ENCODE results near the gene TVP23C. TPM values are rescaled to one million over a fixed set of nuclear protein-coding genes. Genes with fewer than 3 reads are reported as not detected.
"Not testable (repeated sequence)": the region's sequence is repeated elsewhere in the genome, so short reads cannot be mapped to it uniquely, and the experiment has no call there.

TVP23C gene
- 13.4 TPM for polyA plus RNA-seq
- long read RNA-seq, donor 1, result 0 reads
- long read RNA-seq, donor 2, result 0 reads
- long read RNA-seq, donor 3, result 0 reads
- long read RNA-seq, donor 4, result 0 reads
- long read RNA-seq, donor 5, result 0 reads
- long read RNA-seq, donor 6, result 0 reads
- long read RNA-seq, donor 7, result 0 reads
- long read RNA-seq, donor 8, partial matches to known transcripts, result 0 of 1 reads
- long read RNA-seq, donor 8, other reads (novel, unspliced or antisense), result 0 of 1 reads
- long read RNA-seq, donor 9, result 0 reads
- long read RNA-seq, donor 10, partial matches to known transcripts, result 0 of 4 reads
- long read RNA-seq, donor 10, other reads (novel, unspliced or antisense), result 0 of 4 reads
- long read RNA-seq, donor 11, partial matches to known transcripts, result 0 of 1 reads
- long read RNA-seq, donor 11, other reads (novel, unspliced or antisense), result 0 of 1 reads

GRCh38 chr17:15563375-15563857, at the start of gene TVP23C:
TVP23C (minus strand) TSS chr17:15563483; CDS start chr17:15563448, 35 bp downstream.
- H3K4me1 ChIP-seq (ENCODE audit: control insufficient read depth, insufficient read depth, low read length); H3K27me3 ChIP-seq (ENCODE audit: control insufficient read depth, insufficient read depth, low read length); H3K9me3 ChIP-seq (ENCODE audit: control insufficient read depth, low read depth, low read length); H3K36me3 ChIP-seq (ENCODE audit: control insufficient read depth, insufficient read depth, low read length): not testable (repeated sequence)
- Histone ChIP-seq H3K4me3 (ENCODE audit: low read length) (peak within 1 kb of the TSS; percentile 80), H3K27ac (ENCODE audit: low read length) (peak within 1 kb of the TSS; percentile 72)
- peak; percentile 68 to 80 for DNase-seq
- no CpG with 5 or more reads among the region's 46 CpGs for WGBS (ENCODE audit: insufficient coverage, low lambda C conversion rate)

- DNase-seq; H3K9me3 ChIP-seq (ENCODE audit: control insufficient read depth, low read depth, low read length); H3K36me3 ChIP-seq (ENCODE audit: control insufficient read depth, insufficient read depth, low read length); H3K4me3 ChIP-seq (ENCODE audit: low read length); H3K4me1 ChIP-seq (ENCODE audit: control insufficient read depth, insufficient read depth, low read length); H3K27ac ChIP-seq (ENCODE audit: low read length); H3K27me3 ChIP-seq (ENCODE audit: control insufficient read depth, insufficient read depth, low read length): not testable (repeated sequence)
- WGBS (ENCODE audit: insufficient coverage, low lambda C conversion rate), result no CpG with 5 or more reads among the region's 8 CpGs
Observed at GRCh38 chr17:15592960-15593359, 29.7 kb upstream of the TVP23C start.

- not testable (repeated sequence) for H3K27me3 ChIP-seq (ENCODE audit: control insufficient read depth, insufficient read depth, low read length); H3K9me3 ChIP-seq (ENCODE audit: control insufficient read depth, low read depth, low read length); DNase-seq; H3K4me1 ChIP-seq (ENCODE audit: control insufficient read depth, insufficient read depth, low read length); H3K4me3 ChIP-seq (ENCODE audit: low read length); H3K27ac ChIP-seq (ENCODE audit: low read length); H3K36me3 ChIP-seq (ENCODE audit: control insufficient read depth, insufficient read depth, low read length)
- WGBS (ENCODE audit: insufficient coverage, low lambda C conversion rate), result 60% methylated on average over 1 of the region's 5 CpGs
Observed at GRCh38 chr17:15591986-15592385, 28.7 kb upstream of the TVP23C start.

GRCh38 chr17:15590844-15591243, 27.6 kb upstream of the TVP23C start:
- no CpG with 5 or more reads among the region's 1 CpG for WGBS (ENCODE audit: insufficient coverage, low lambda C conversion rate)
- H3K27ac ChIP-seq (ENCODE audit: low read length); H3K27me3 ChIP-seq (ENCODE audit: control insufficient read depth, insufficient read depth, low read length): not testable (repeated sequence)

GRCh38 chr17:15589544-15590536, 26.6 kb upstream of the TVP23C start:
- not testable (repeated sequence) for H3K36me3 ChIP-seq (ENCODE audit: control insufficient read depth, insufficient read depth, low read length); DNase-seq; H3K4me3 ChIP-seq (ENCODE audit: low read length); H3K27me3 ChIP-seq (ENCODE audit: control insufficient read depth, insufficient read depth, low read length); H3K27ac ChIP-seq (ENCODE audit: low read length); H3K9me3 ChIP-seq (ENCODE audit: control insufficient read depth, low read depth, low read length); H3K4me1 ChIP-seq (ENCODE audit: control insufficient read depth, insufficient read depth, low read length)
- no CpG with 5 or more reads among the region's 17 CpGs for WGBS (ENCODE audit: insufficient coverage, low lambda C conversion rate)

More at GRCh38 chr17:15590844-15591243, 27.6 kb upstream of the TVP23C start:
- H3K4me1 ChIP-seq (ENCODE audit: control insufficient read depth, insufficient read depth, low read length); H3K4me3 ChIP-seq (ENCODE audit: low read length); H3K9me3 ChIP-seq (ENCODE audit: control insufficient read depth, low read depth, low read length); H3K36me3 ChIP-seq (ENCODE audit: control insufficient read depth, insufficient read depth, low read length); DNase-seq: not testable (repeated sequence)

- DNase-seq; H3K4me1 ChIP-seq (ENCODE audit: control insufficient read depth, insufficient read depth, low read length); H3K27me3 ChIP-seq (ENCODE audit: control insufficient read depth, insufficient read depth, low read length); H3K4me3 ChIP-seq (ENCODE audit: low read length); H3K36me3 ChIP-seq (ENCODE audit: control insufficient read depth, insufficient read depth, low read length); H3K9me3 ChIP-seq (ENCODE audit: control insufficient read depth, low read depth, low read length); H3K27ac ChIP-seq (ENCODE audit: low read length): not testable (repeated sequence)
- WGBS (ENCODE audit: insufficient coverage, low lambda C conversion rate), result 96% methylated on average over 5 of the region's 8 CpGs
Observed at GRCh38 chr17:15588017-15588416, 24.7 kb upstream of the TVP23C start.

- not testable (repeated sequence) for DNase-seq
- WGBS (ENCODE audit: insufficient coverage, low lambda C conversion rate), result no CpG with 5 or more reads among the region's 5 CpGs
Observed at GRCh38 chr17:15583313-15583712, 20.0 kb upstream of the TVP23C start.

GRCh38 chr17:15581462-15581861, 18.2 kb upstream of the TVP23C start:
- not testable (repeated sequence) for H3K27me3 ChIP-seq (ENCODE audit: control insufficient read depth, insufficient read depth, low read length); H3K4me1 ChIP-seq (ENCODE audit: control insufficient read depth, insufficient read depth, low read length); H3K9me3 ChIP-seq (ENCODE audit: control insufficient read depth, low read depth, low read length); H3K36me3 ChIP-seq (ENCODE audit: control insufficient read depth, insufficient read depth, low read length); H3K4me3 ChIP-seq (ENCODE audit: low read length); DNase-seq; H3K27ac ChIP-seq (ENCODE audit: low read length)
- no CpG with 5 or more reads among the region's 4 CpGs for WGBS (ENCODE audit: insufficient coverage, low lambda C conversion rate)

More at GRCh38 chr17:15583313-15583712, 20.0 kb upstream of the TVP23C start:
- not testable (repeated sequence) for H3K4me3 ChIP-seq (ENCODE audit: low read length); H3K36me3 ChIP-seq (ENCODE audit: control insufficient read depth, insufficient read depth, low read length); H3K4me1 ChIP-seq (ENCODE audit: control insufficient read depth, insufficient read depth, low read length); H3K27me3 ChIP-seq (ENCODE audit: control insufficient read depth, insufficient read depth, low read length); H3K27ac ChIP-seq (ENCODE audit: low read length); H3K9me3 ChIP-seq (ENCODE audit: control insufficient read depth, low read depth, low read length)

- not testable (repeated sequence) for H3K27ac ChIP-seq (ENCODE audit: low read length); H3K36me3 ChIP-seq (ENCODE audit: control insufficient read depth, insufficient read depth, low read length); H3K27me3 ChIP-seq (ENCODE audit: control insufficient read depth, insufficient read depth, low read length); H3K9me3 ChIP-seq (ENCODE audit: control insufficient read depth, low read depth, low read length); H3K4me3 ChIP-seq (ENCODE audit: low read length); DNase-seq; H3K4me1 ChIP-seq (ENCODE audit: control insufficient read depth, insufficient read depth, low read length)
- no CpG with 5 or more reads among the region's 1 CpG for WGBS (ENCODE audit: insufficient coverage, low lambda C conversion rate)
Observed at GRCh38 chr17:15576848-15577247, 13.6 kb upstream of the TVP23C start.

- not testable (repeated sequence) for H3K27me3 ChIP-seq (ENCODE audit: control insufficient read depth, insufficient read depth, low read length); H3K27ac ChIP-seq (ENCODE audit: low read length); H3K4me1 ChIP-seq (ENCODE audit: control insufficient read depth, insufficient read depth, low read length); H3K9me3 ChIP-seq (ENCODE audit: control insufficient read depth, low read depth, low read length); H3K36me3 ChIP-seq (ENCODE audit: control insufficient read depth, insufficient read depth, low read length); H3K4me3 ChIP-seq (ENCODE audit: low read length); DNase-seq
- WGBS (ENCODE audit: insufficient coverage, low lambda C conversion rate), result no CpG with 5 or more reads among the region's 5 CpGs
Observed at GRCh38 chr17:15574660-15575059, 11.4 kb upstream of the TVP23C start.

Measured in large intestine (tissue), 12 donors.